Measurements from ENCODE around the gene ARAF. TPM values are rescaled to one million over a fixed set of nuclear protein-coding genes. Genes with fewer than 3 reads are reported as not detected.

The ARAF gene
- polyA plus RNA-seq, 1 donor from 2014 or later, result 25.0 TPM

GRCh38 chrX:47561659-47562151 lies 700 bp downstream of the ARAF start:
- H2AFZ ChIP-seq (ENCODE audit: low read depth, low read length), result peak overlapping the region; percentile 33
- H3K36me3 ChIP-seq (ENCODE audit: insufficient read depth, low read length), result no peaks in the 10 kb centered on the region
- TF ChIP-seq EZH2 (IDR thresholded peaks at IDR 0.05; ENCODE audit: borderline replicate concordance, insufficient read depth, low read length, poor library complexity, severe bottlenecking) (no peak), POLR2AphosphoS5 (IDR thresholded peaks at IDR 0.05) (no peak), SMC3 (conservative IDR thresholded peaks at IDR 0.05; ENCODE audit: poor library complexity) (no peak), EP300 (conservative IDR thresholded peaks at IDR 0.05; ENCODE audit: poor library complexity, severe bottlenecking) (no peak), REST (IDR thresholded peaks at IDR 0.05; ENCODE audit: borderline replicate concordance) (no peak), MXI1 (conservative IDR thresholded peaks at IDR 0.05; ENCODE audit: poor library complexity, severe bottlenecking) (no peak), RAD21 (conservative IDR thresholded peaks at IDR 0.05) (no peak), TAF1 (IDR thresholded peaks at IDR 0.05; ENCODE audit: low read depth) (no peak)
- TF ChIP-seq, protein P1, sequence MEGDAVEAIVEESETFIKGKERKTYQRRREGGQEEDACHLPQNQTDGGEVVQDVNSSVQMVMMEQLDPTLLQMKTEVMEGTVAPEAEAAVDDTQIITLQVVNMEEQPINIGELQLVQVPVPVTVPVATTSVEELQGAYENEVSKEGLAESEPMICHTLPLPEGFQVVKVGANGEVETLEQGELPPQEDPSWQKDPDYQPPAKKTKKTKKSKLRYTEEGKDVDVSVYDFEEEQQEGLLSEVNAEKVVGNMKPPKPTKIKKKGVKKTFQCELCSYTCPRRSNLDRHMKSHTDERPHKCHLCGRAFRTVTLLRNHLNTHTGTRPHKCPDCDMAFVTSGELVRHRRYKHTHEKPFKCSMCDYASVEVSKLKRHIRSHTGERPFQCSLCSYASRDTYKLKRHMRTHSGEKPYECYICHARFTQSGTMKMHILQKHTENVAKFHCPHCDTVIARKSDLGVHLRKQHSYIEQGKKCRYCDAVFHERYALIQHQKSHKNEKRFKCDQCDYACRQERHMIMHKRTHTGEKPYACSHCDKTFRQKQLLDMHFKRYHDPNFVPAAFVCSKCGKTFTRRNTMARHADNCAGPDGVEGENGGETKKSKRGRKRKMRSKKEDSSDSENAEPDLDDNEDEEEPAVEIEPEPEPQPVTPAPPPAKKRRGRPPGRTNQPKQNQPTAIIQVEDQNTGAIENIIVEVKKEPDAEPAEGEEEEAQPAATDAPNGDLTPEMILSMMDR (IDR thresholded peaks at IDR 0.05; ENCODE audit: poor library complexity, severe bottlenecking), result no peak
- H3F3A ChIP-seq (ENCODE audit: insufficient read depth, low read length, poor library complexity, severe bottlenecking), result no peaks in the 10 kb centered on the region
- H3K9me3 ChIP-seq (ENCODE audit: low read length), result no peaks in the 10 kb centered on the region
- no peak overlapping the region for H3K4me2 ChIP-seq (ENCODE audit: low read length)
- H3K9ac ChIP-seq (ENCODE audit: low read length), result peak overlapping the region; percentile 88
- no peaks in the 10 kb centered on the region for H3K9me2 ChIP-seq (ENCODE audit: insufficient read depth, low read length)
- H3K79me2 ChIP-seq (replicated peaks; ENCODE audit: insufficient read depth, low read length), result peaks cover 7% of the 10 kb centered on the region
- H4K20me1 ChIP-seq (ENCODE audit: insufficient read depth), result no peaks in the 10 kb centered on the region
- H3K4me3 ChIP-seq (ENCODE audit: low read length), result peak overlapping the region; percentile 78
- H3K27me3 ChIP-seq (ENCODE audit: insufficient read depth, low read depth, low read length), result no peaks in the 10 kb centered on the region
- peak overlapping the region; percentile 92 for H3K27ac ChIP-seq (ENCODE audit: low read length)

- peaks cover 7% of the 10 kb centered on the region for H3K79me2 ChIP-seq (replicated peaks; ENCODE audit: insufficient read depth, low read length)
- H3K27me3 ChIP-seq (ENCODE audit: insufficient read depth, low read depth, low read length), result no peaks in the 10 kb centered on the region
- H3K27ac ChIP-seq (ENCODE audit: low read length), result no peak overlapping the region
- H3K36me3 ChIP-seq (ENCODE audit: insufficient read depth, low read length), result no peaks in the 10 kb centered on the region
- H3K4me2 ChIP-seq (ENCODE audit: low read length), result no peak overlapping the region
- H3K9ac ChIP-seq (ENCODE audit: low read length), result no peak overlapping the region
- H3K9me3 ChIP-seq (ENCODE audit: low read length), result no peaks in the 10 kb centered on the region
- no peaks in the 10 kb centered on the region for H4K20me1 ChIP-seq (ENCODE audit: insufficient read depth)
- no peak overlapping the region for H3K4me3 ChIP-seq (ENCODE audit: low read length)
- H2AFZ ChIP-seq (ENCODE audit: low read depth, low read length), result no peak overlapping the region
- H3K9me2 ChIP-seq (ENCODE audit: insufficient read depth, low read length), result no peaks in the 10 kb centered on the region
- H3F3A ChIP-seq (ENCODE audit: insufficient read depth, low read length, poor library complexity, severe bottlenecking), result no peaks in the 10 kb centered on the region
- TF ChIP-seq, protein P1 (IDR thresholded peaks at IDR 0.05; ENCODE audit: poor library complexity, severe bottlenecking), result peak; percentile 9
- TF ChIP-seq TAF1 (IDR thresholded peaks at IDR 0.05; ENCODE audit: low read depth) (no peak), EP300 (conservative IDR thresholded peaks at IDR 0.05; ENCODE audit: poor library complexity, severe bottlenecking) (no peak), REST (IDR thresholded peaks at IDR 0.05; ENCODE audit: borderline replicate concordance) (no peak), POLR2AphosphoS5 (IDR thresholded peaks at IDR 0.05) (no peak)
These were observed 1.7 kb downstream of the ARAF start for GRCh38 chrX:47562615-47563243.

Data from neural cell (in vitro differentiated cells).